HG03045 (cell line): ENCODE results near the gene TSPAN17.

Source experiments
- ATAC-seq: cut with Tn5 transposase; IDR thresholded peaks from one replicate; pipeline ENCODE4 v1.9.1; 2021; ENCODE audit warnings: mild to moderate bottlenecking, moderate library complexity; ENCODE audit not compliant: unreplicated experiment

The TSPAN17 gene

GRCh38 chr5:176658817-176659511, 11.7 kb downstream of the TSPAN17 start:
- no peak for ATAC-seq

GRCh38 chr5:176659512-176659839, 12.2 kb downstream of the TSPAN17 start:
- ATAC-seq = no peak

GRCh38 chr5:176659860-176660461, 12.7 kb downstream of the TSPAN17 start:
- ATAC-seq = no peak

- no peak for ATAC-seq
Observed at GRCh38 chr5:176660530-176660859, 13.2 kb downstream of the TSPAN17 start.

GRCh38 chr5:176660860-176661641, 13.8 kb downstream of the TSPAN17 start:
- ATAC-seq = no peak

GRCh38 chr5:176661676-176662075, 14.4 kb downstream of the TSPAN17 start:
- no peak for ATAC-seq

- ATAC-seq = no peak
Observed at GRCh38 chr5:176662371-176663333, 15.4 kb downstream of the TSPAN17 start.

- no peak for ATAC-seq
Observed at GRCh38 chr5:176663566-176663965, 16.3 kb downstream of the TSPAN17 start.

- ATAC-seq = no peak
Observed at GRCh38 chr5:176664479-176664878, 17.2 kb downstream of the TSPAN17 start.

GRCh38 chr5:176664886-176665285, 17.6 kb downstream of the TSPAN17 start:
- no peak for ATAC-seq

- ATAC-seq = no peak
Observed at GRCh38 chr5:176665517-176665916, 18.2 kb downstream of the TSPAN17 start.

- no peak for ATAC-seq
Observed at GRCh38 chr5:176667637-176668036, 20.4 kb downstream of the TSPAN17 start.

GRCh38 chr5:176670449-176670848, 23.2 kb downstream of the TSPAN17 start:
- ATAC-seq = no peak

- no peak for ATAC-seq
Observed at GRCh38 chr5:176671399-176671798, 24.1 kb downstream of the TSPAN17 start.

GRCh38 chr5:176671890-176672747, 24.8 kb downstream of the TSPAN17 start:
- no peak for ATAC-seq

GRCh38 chr5:176673651-176674583, 26.6 kb downstream of the TSPAN17 start:
- no peak for ATAC-seq

- ATAC-seq = no peak
Observed at GRCh38 chr5:176674799-176675198, 27.5 kb downstream of the TSPAN17 start.

GRCh38 chr5:176675676-176676360, 28.5 kb downstream of the TSPAN17 start:
- no peak for ATAC-seq
